ENCODE data around the gene METTL17.

DNA sequence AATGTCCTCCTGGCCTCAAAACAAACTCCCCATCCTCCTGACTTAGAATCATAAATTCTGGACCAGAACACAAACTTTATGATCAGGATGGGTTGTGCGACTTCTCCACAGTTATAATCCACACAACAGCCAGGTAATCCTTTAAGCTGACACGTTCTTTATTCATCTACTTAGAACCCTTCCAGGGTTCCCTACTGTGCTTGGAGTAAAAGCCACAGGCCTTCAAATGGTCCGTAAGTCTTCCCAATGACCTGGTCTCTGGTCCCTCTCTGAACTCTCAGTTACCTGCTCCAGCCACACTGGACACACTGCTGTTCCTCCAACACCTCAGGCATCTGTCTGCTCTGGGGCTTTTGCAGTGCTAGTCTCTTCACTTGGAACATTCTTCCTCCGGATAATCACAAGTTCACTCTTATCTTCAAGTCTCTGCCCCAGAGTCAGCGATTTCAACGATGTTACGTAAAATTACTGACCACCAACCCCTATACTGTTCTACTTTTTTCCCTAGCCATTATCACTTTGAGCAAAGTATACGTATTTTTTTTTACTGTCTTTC lies 50.7 kb downstream of the METTL17 start:
- TF ChIP-seq, protein P1, sequence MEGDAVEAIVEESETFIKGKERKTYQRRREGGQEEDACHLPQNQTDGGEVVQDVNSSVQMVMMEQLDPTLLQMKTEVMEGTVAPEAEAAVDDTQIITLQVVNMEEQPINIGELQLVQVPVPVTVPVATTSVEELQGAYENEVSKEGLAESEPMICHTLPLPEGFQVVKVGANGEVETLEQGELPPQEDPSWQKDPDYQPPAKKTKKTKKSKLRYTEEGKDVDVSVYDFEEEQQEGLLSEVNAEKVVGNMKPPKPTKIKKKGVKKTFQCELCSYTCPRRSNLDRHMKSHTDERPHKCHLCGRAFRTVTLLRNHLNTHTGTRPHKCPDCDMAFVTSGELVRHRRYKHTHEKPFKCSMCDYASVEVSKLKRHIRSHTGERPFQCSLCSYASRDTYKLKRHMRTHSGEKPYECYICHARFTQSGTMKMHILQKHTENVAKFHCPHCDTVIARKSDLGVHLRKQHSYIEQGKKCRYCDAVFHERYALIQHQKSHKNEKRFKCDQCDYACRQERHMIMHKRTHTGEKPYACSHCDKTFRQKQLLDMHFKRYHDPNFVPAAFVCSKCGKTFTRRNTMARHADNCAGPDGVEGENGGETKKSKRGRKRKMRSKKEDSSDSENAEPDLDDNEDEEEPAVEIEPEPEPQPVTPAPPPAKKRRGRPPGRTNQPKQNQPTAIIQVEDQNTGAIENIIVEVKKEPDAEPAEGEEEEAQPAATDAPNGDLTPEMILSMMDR (IDR thresholded peaks at IDR 0.05; ENCODE audit: poor library complexity), result no peak
- TF ChIP-seq EZH2phosphoT487 (IDR thresholded peaks at IDR 0.05; ENCODE audit: low read depth, severe bottlenecking, unreplicated experiment), result no peak

Measured in hepatocyte (in vitro differentiated cells).